DOHH2 (cell line): ENCODE results near the gene LIPG.

Experiments used
- H3F3A ChIP-seq: fragments of 200-600 bp; sonication (generic), shearing (Covaris generic); 2 replicates; pipeline ENCODE4 v1.6.0; 2016; ENCODE audit warnings: antibody characterized with exemption, mild to moderate bottlenecking; ENCODE audit not compliant: control insufficient read depth, insufficient read depth
- H3K27ac ChIP-seq: fragments of 200-600 bp; sonication (generic); 2 replicates; pipeline ENCODE4 v1.5.1; 2014; ENCODE audit warnings: low read depth, mild to moderate bottlenecking, low read length, moderate library complexity
- H3K27me3 ChIP-seq: fragments of 200-600 bp; sonication (generic); 2 replicates; pipeline ENCODE4 v1.6.1; 2014; ENCODE audit warnings: mild to moderate bottlenecking, low read length, mixed read lengths; ENCODE audit not compliant: control insufficient read depth
- H3K36me3 ChIP-seq: fragments of 200-600 bp; sonication (generic); 2 replicates; pipeline ENCODE4 v1.6.1; 2014; ENCODE audit warnings: mild to moderate bottlenecking, low read length, moderate library complexity, mixed read lengths; ENCODE audit not compliant: control insufficient read depth
- H3K4me1 ChIP-seq: fragments of 200-600 bp; sonication (generic); 2 replicates; pipeline ENCODE4 v1.6.1; 2014; ENCODE audit warnings: mild to moderate bottlenecking, low read length, mixed read lengths; ENCODE audit not compliant: control insufficient read depth
- H3K4me2 ChIP-seq: fragments of 200-600 bp; sonication (generic); 2 replicates; pipeline ENCODE4 v1.6.0; 2014; ENCODE audit warnings: mild to moderate bottlenecking, low read length, moderate library complexity
- H3K4me3 ChIP-seq: fragments of 200-600 bp; sonication (generic); 2 replicates; pipeline ENCODE4 v1.5.1; 2014; ENCODE audit warnings: mild to moderate bottlenecking, low read length, mixed read lengths
- H3K79me2 ChIP-seq: fragments of 200-600 bp; sonication (generic); 2 replicates; pipeline ENCODE4 v1.6.1; 2014; ENCODE audit warnings: mild to moderate bottlenecking, low read length, mixed read lengths; ENCODE audit not compliant: control insufficient read depth
- H3K9me2 ChIP-seq: fragments of 200-600 bp; sonication (generic); replicated peaks from 2 replicates; pipeline ENCODE4 v1.6.1; 2014; ENCODE audit warnings: mild to moderate bottlenecking, low read length, mixed read lengths; ENCODE audit not compliant: control insufficient read depth
- H3K9me3 ChIP-seq: fragments of 200-600 bp; sonication (generic); 2 replicates; pipeline ENCODE4 v1.6.1; 2014; ENCODE audit warnings: antibody characterized with exemption, low read length, mixed read lengths; ENCODE audit not compliant: control insufficient read depth, insufficient read depth
- H4K20me1 ChIP-seq: fragments of 200-600 bp; sonication (generic); 2 replicates; pipeline ENCODE4 v1.6.0; 2014; ENCODE audit warnings: low read depth, mild to moderate bottlenecking, antibody characterized with exemption, low read length, moderate library complexity; ENCODE audit not compliant: control insufficient read depth, insufficient read depth
- CTCF ChIP-seq: fragments of 200-600 bp; sonication (generic); IDR thresholded peaks from one replicate; pipeline ENCODE4 v1.5.1; 2014; ENCODE audit warnings: antibody characterized with exemption, mild to moderate bottlenecking, low read depth, low read length; ENCODE audit not compliant: poor library complexity, severe bottlenecking
- EZH2phosphoT487 ChIP-seq: fragments of 200-600 bp; sonication (generic); IDR thresholded peaks from 2 replicates; pipeline ENCODE4 v1.6.1; 2017; ENCODE audit warnings: borderline replicate concordance, mild to moderate bottlenecking, antibody characterized with exemption, low read length, moderate library complexity, mixed read lengths

Gene LIPG

GRCh38 chr18:49546719-49547273 lies 15.1 kb upstream of the LIPG start:
- Histone ChIP-seq H3K27me3 (peaks cover 20% of the 10 kb centered on the region), H4K20me1 (no peaks in the 10 kb centered on the region), H3K79me2 (no peaks in the 10 kb centered on the region), H3F3A (no peaks in the 10 kb centered on the region), H3K36me3 (no peaks in the 10 kb centered on the region), H3K27ac (no peak overlapping the region), H3K4me3 (no peak overlapping the region), H3K4me2 (no peak overlapping the region), H3K9me3 (no peaks in the 10 kb centered on the region), H3K4me1 (no peaks in the 10 kb centered on the region), H3K9me2 (no peaks in the 10 kb centered on the region)
- TF ChIP-seq CTCF (no peak), EZH2phosphoT487 (no peak)

GRCh38 chr18:49547701-49548100 lies 14.2 kb upstream of the LIPG start:
- TF ChIP-seq EZH2phosphoT487 = no peak
- TF ChIP-seq CTCF = no peak
- Histone ChIP-seq H3K4me1 (no peaks in the 10 kb centered on the region), H3K4me3 (no peak overlapping the region), H3K4me2 (no peak overlapping the region), H3K79me2 (no peaks in the 10 kb centered on the region), H3F3A (no peaks in the 10 kb centered on the region), H3K36me3 (no peaks in the 10 kb centered on the region), H4K20me1 (no peaks in the 10 kb centered on the region), H3K27me3 (peaks cover 20% of the 10 kb centered on the region), H3K27ac (no peak overlapping the region), H3K9me2 (no peaks in the 10 kb centered on the region), H3K9me3 (no peaks in the 10 kb centered on the region)

DNA sequence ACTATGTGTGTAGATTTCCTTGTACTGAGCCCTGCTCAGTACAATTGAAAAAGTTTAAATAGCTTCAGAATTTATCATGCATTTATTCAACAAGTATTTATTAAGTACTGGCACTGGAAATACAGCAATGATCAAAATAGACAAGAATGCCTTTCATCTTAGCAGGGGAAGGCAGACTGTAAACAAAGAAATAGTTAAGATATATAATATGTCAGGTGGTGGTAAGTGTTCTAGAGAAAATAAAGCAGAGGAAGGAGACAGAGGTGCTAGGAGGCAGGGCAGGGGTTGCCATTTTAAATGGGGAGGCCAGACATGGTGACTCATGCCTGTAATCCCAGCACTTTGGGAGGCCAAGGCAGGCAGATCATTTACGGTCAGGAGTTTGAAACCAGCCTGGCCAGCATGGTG lies 13.6 kb upstream of the LIPG start:
- Histone ChIP-seq H3K79me2 (no peaks in the 10 kb centered on the region), H3K9me2 (no peaks in the 10 kb centered on the region), H3K36me3 (no peaks in the 10 kb centered on the region), H3F3A (no peaks in the 10 kb centered on the region), H3K4me1 (no peaks in the 10 kb centered on the region), H4K20me1 (no peaks in the 10 kb centered on the region), H3K4me2 (no peak overlapping the region), H3K9me3 (no peaks in the 10 kb centered on the region), H3K27me3 (peaks cover 20% of the 10 kb centered on the region), H3K4me3 (no peak overlapping the region), H3K27ac (no peak overlapping the region)
- TF ChIP-seq CTCF (no peak), EZH2phosphoT487 (no peak)
